SK-N-SH (cell line): Measurements from ENCODE around the gene SOCS2. TPM values are rescaled to one million over a fixed set of nuclear protein-coding genes. Genes with fewer than 3 reads are reported as not detected.
A peak's percentile ranks its signal among the peaks of the same experiment; 100 is the strongest.

Source experiments
- CTCF ChIA-PET: fragments of 300-600, 350-600 bp; formaldehyde crosslinking; extraction: SDS; loops from one replicate; lab custom pipeline; 2021; lab: Yijun Ruan, JAX
- POLR2A ChIA-PET: fragments of 350-600 bp; sonication (Branson Sonifier 250); formaldehyde crosslinking; extraction: SDS; loops from one replicate; lab custom pipeline; 2020; ENCODE audit warnings: antibody characterized with exemption, inconsistent platforms; lab: Yijun Ruan, JAX
- DNase-seq: peaks from one replicate; pipeline ENCODE4 v3.0.0; 2012
- H2AFZ ChIP-seq: fragments of 200-600 bp; sonication (generic); 2 replicates; pipeline ENCODE4 v1.8.1; 2016; ENCODE audit warnings: antibody characterized with exemption, mild to moderate bottlenecking, low read depth
- H3F3A ChIP-seq: fragments of 200-600 bp; sonication (generic); replicated peaks from 2 replicates; pipeline ENCODE3; 2016; ENCODE audit warnings: antibody characterized with exemption, mild to moderate bottlenecking; ENCODE audit not compliant: insufficient read depth
- H3K27ac ChIP-seq, 2 experiments: fragments of 200-500 bp in 1 of 2; fragments of 200-600 bp in 1 of 2; sonication (Bioruptor generic) in 1 of 2; sonication (generic), shearing (Covaris generic) in 1 of 2; 2 replicates each; pipeline versions ENCODE4 v1.5.1 to v1.6.1; 2014 to 2016; ENCODE audit warnings: low read depth in 2 of 2, inconsistent platforms in 1 of 2, low read length in 1 of 2, mild to moderate bottlenecking in 1 of 2, mixed read lengths in 1 of 2
- H3K27me3 ChIP-seq: fragments of 200-600 bp; sonication (generic), shearing (Covaris generic); 2 replicates; pipeline ENCODE4 v1.6.1; 2016; ENCODE audit warnings: mixed run types; ENCODE audit not compliant: insufficient read depth
- H3K36me3 ChIP-seq, 2 experiments: fragments of 200-500 bp in 1 of 2; fragments of 200-600 bp in 1 of 2; sonication (Bioruptor generic) in 1 of 2; sonication (generic) in 1 of 2; replicated peaks in 1 of 2; 2 replicates each; pipeline versions ENCODE3 to v1.5.1; 2014 to 2016; ENCODE audit warnings: low read length in 1 of 2, mild to moderate bottlenecking in 1 of 2; ENCODE audit not compliant: insufficient read depth in 2 of 2, control insufficient read depth in 1 of 2
- H3K4me1 ChIP-seq, 2 experiments: fragments of 200-500 bp in 1 of 2; fragments of 200-600 bp in 1 of 2; sonication (Bioruptor generic) in 1 of 2; sonication (generic), shearing (Covaris generic) in 1 of 2; 2 replicates each; pipeline versions ENCODE4 v1.5.1 to v1.6.1; 2014 to 2016; ENCODE audit warnings: low read depth in 1 of 2, low read length in 1 of 2, mixed run types in 1 of 2; ENCODE audit not compliant: insufficient read depth in 2 of 2, control insufficient read depth in 1 of 2
- H3K4me2 ChIP-seq: fragments of 200-600 bp; sonication (generic), shearing (Covaris generic); 2 replicates; pipeline ENCODE4 v1.6.1; 2017; ENCODE audit warnings: mixed run types
- H3K4me3 ChIP-seq, 2 experiments: fragments of 200-500 bp in 1 of 2; fragments of 200-600 bp in 1 of 2; sonication (Bioruptor generic) in 1 of 2; sonication (generic), shearing (Covaris generic) in 1 of 2; 2 replicates each; pipeline versions ENCODE4 v1.5.1 to v1.8.1; 2014 to 2016; ENCODE audit warnings: low read depth in 2 of 2, inconsistent platforms in 1 of 2, low read length in 1 of 2, mild to moderate bottlenecking in 1 of 2, mixed read lengths in 1 of 2, moderate library complexity in 1 of 2
- H3K79me2 ChIP-seq: fragments of 200-600 bp; sonication (generic); 2 replicates; pipeline ENCODE4 v1.8.1; 2017; ENCODE audit warnings: mild to moderate bottlenecking; ENCODE audit not compliant: insufficient read depth
- H3K9ac ChIP-seq: fragments of 200-600 bp; sonication (generic); 2 replicates; pipeline ENCODE4 v1.6.1; 2017; ENCODE audit warnings: mixed run types
- H3K9me2 ChIP-seq: fragments of 200-600 bp; sonication (generic); 2 replicates; pipeline ENCODE4 v1.6.1; 2017; ENCODE audit warnings: mixed run types
- H3K9me3 ChIP-seq: fragments of 200-600 bp; sonication (generic); 2 replicates; pipeline ENCODE4 v1.6.1; 2017; ENCODE audit warnings: mixed run types, mild to moderate bottlenecking, moderate library complexity
- H4K20me1 ChIP-seq: fragments of 200-600 bp; sonication (generic); 2 replicates; pipeline ENCODE4 v1.6.1; 2017; ENCODE audit warnings: mild to moderate bottlenecking, mixed run types; ENCODE audit not compliant: insufficient read depth
- CHD2 ChIP-seq: fragments of 150-350 bp; IDR thresholded peaks from 2 replicates; pipeline ENCODE4 v1.6.1; 2018; ENCODE audit warnings: low read length; ENCODE audit not compliant: partially characterized antibody
- ELF1 ChIP-seq: IDR thresholded peaks from 2 replicates; pipeline ENCODE4 v1.4.0; 2012
- EP300 ChIP-seq, 2 experiments: IDR thresholded peaks; 2 replicates each; pipeline versions ENCODE4 v1.4.0 to v1.6.1; 2012; ENCODE audit warnings: borderline replicate concordance in 1 of 2, low read depth in 1 of 2, low read length in 1 of 2
- FOSL2 ChIP-seq: IDR thresholded peaks from 2 replicates; pipeline ENCODE4 v1.4.0; 2012; ENCODE audit warnings: low read depth, mild to moderate bottlenecking, moderate library complexity, borderline replicate concordance
- FOXJ3 ChIP-seq: sonication (generic); formaldehyde crosslinking; IDR thresholded peaks from 2 replicates; pipeline ENCODE4 v1.5.1; 2020; ENCODE audit warnings: mild to moderate bottlenecking, missing genetic modification reagents
- FOXM1 ChIP-seq: IDR thresholded peaks from 2 replicates; pipeline ENCODE4 v1.4.0; 2012; ENCODE audit warnings: low read depth, mild to moderate bottlenecking
- JUND ChIP-seq: IDR thresholded peaks from 2 replicates; pipeline ENCODE4 v1.4.0; 2012
- MXI1 ChIP-seq: IDR thresholded peaks from 2 replicates; pipeline ENCODE4 v1.6.1; 2012; ENCODE audit warnings: mild to moderate bottlenecking, low read depth, low read length, improper control_type of control experiment
- NFIC ChIP-seq: IDR thresholded peaks from 2 replicates; pipeline ENCODE4 v1.4.0; 2012; ENCODE audit warnings: borderline replicate concordance
- NRF1 ChIP-seq: IDR thresholded peaks from 2 replicates; pipeline ENCODE4 v1.6.1; 2012; ENCODE audit warnings: low read depth, mild to moderate bottlenecking, low read length
- RAD21 ChIP-seq: IDR thresholded peaks from 2 replicates; pipeline ENCODE4 v1.6.1; 2012; ENCODE audit warnings: mild to moderate bottlenecking, low read length
- RXRA ChIP-seq: IDR thresholded peaks from 2 replicates; pipeline ENCODE4 v1.4.0; 2012; ENCODE audit warnings: low read depth, mild to moderate bottlenecking, borderline replicate concordance
- SMC3 ChIP-seq: IDR thresholded peaks from 2 replicates; pipeline ENCODE4 v1.6.1; 2012; ENCODE audit warnings: low read depth, low read length, improper control_type of control experiment
- TCF12 ChIP-seq: IDR thresholded peaks from 2 replicates; pipeline ENCODE4 v1.4.0; 2012
- TEAD4 ChIP-seq: IDR thresholded peaks from 2 replicates; pipeline ENCODE4 v1.4.0; 2012; ENCODE audit warnings: mild to moderate bottlenecking, borderline replicate concordance; ENCODE audit not compliant: insufficient read depth
- YY1 ChIP-seq: IDR thresholded peaks from 2 replicates; pipeline ENCODE4 v1.4.0; 2012; ENCODE audit warnings: low read depth, mild to moderate bottlenecking
- WGBS: methylation state at CpG from one replicate; pipeline ENCODE4 v1.1.6; 2017; ENCODE audit warnings: low lambda C conversion rate; 5-methylcytosine and 5-hydroxymethylcytosine counted together
- polyA plus RNA-seq, 3 experiments: library from polyadenylated mRNA; depleted of rRNA; stranded (reverse); fragments of >200 nt; gene quantifications; 2 replicates each; pipeline ENCODE4 v1.2.3, GENCODE V29; 2012
- TF ChIP-seq, protein P1 (sequence below): fragments of 150-350 bp; IDR thresholded peaks from 2 replicates; pipeline ENCODE4 v1.6.1; 2017; ENCODE audit warnings: antibody characterized with exemption, low read length, low read depth, borderline replicate concordance
- TF ChIP-seq, protein P2 (sequence below): IDR thresholded peaks from 2 replicates; pipeline ENCODE4 v1.4.0; 2012; ENCODE audit warnings: low read depth, borderline replicate concordance
- TF ChIP-seq, protein P3 (sequence below): IDR thresholded peaks from 2 replicates; pipeline ENCODE4 v1.4.0; 2012; ENCODE audit warnings: low read depth
- TF ChIP-seq, protein P4 (sequence below): IDR thresholded peaks from 2 replicates; pipeline ENCODE4; 2012

SOCS2 gene
- polyA plus RNA-seq, 1 of the 3 experiments (the other 2 are of a cell fraction), result 24.1 TPM

DNA sequence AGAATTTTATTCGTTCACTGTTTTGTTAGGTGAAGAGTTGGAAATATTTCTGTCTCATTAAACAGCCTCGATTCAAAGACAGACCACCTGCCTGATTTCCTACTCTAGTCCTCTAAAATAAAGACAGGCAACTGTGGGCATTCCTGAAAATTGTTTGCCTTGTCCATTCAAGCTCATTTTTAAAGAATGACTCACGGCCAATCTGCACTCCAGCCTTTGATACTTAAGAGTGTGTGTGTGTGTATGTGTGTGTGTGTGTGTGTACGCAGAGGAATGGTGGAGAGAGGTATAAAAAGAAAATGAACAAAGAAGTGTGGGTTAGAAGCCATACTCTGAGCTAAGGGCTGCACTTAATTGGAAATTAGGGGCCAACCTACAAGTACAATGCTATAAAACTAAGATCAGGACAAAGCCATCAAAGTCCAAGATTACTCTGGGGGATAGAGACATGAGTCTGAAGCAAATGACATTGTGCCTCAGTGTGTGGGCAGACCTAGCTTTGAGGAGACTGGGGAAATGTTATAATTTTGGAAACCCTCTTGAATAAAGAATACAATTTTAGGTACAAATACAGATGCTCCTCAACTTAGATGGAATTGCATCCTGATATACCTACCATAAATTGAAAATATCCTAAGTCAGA lies 45.6 kb upstream of the SOCS2 start:
- no peaks in the 10 kb centered on the region for H3K79me2 ChIP-seq
- no peak overlapping the region for H3K9ac ChIP-seq
- no peaks in the 10 kb centered on the region for H3K36me3 ChIP-seq
- CTCF ChIA-PET, result interaction anchor here (0.7 to 7.3 kb wide), 5 partner anchors 16 to 576 kb away, joined by 3 to 46 read pairs (median 3); no protein-coding TSS in a partner anchor
- WGBS, result 20% methylated on average over 4 of the region's 4 CpGs
- 0 out of 2 replicates have a peak, but pooled peaks have one; percentile 13 for TF ChIP-seq YY1
- TF ChIP-seq, protein P1, sequence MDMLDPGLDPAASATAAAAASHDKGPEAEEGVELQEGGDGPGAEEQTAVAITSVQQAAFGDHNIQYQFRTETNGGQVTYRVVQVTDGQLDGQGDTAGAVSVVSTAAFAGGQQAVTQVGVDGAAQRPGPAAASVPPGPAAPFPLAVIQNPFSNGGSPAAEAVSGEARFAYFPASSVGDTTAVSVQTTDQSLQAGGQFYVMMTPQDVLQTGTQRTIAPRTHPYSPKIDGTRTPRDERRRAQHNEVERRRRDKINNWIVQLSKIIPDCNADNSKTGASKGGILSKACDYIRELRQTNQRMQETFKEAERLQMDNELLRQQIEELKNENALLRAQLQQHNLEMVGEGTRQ, result no peak
- TF ChIP-seq RAD21, result no peak
- TF ChIP-seq, protein P2, sequence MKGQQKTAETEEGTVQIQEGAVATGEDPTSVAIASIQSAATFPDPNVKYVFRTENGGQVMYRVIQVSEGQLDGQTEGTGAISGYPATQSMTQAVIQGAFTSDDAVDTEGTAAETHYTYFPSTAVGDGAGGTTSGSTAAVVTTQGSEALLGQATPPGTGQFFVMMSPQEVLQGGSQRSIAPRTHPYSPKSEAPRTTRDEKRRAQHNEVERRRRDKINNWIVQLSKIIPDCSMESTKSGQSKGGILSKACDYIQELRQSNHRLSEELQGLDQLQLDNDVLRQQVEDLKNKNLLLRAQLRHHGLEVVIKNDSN, result no peak
- TF ChIP-seq EP300 (IDR thresholded peaks at IDR 0.05; ENCODE audit: borderline replicate concordance in 1 of 2, low read depth in 1 of 2, low read length in 1 of 2), result no peak
- no peak for TF ChIP-seq MXI1
- TF ChIP-seq CHD2, result no peak
- TF ChIP-seq FOXJ3, result no peak
- TF ChIP-seq, protein P3, sequence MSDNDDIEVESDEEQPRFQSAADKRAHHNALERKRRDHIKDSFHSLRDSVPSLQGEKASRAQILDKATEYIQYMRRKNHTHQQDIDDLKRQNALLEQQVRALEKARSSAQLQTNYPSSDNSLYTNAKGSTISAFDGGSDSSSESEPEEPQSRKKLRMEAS, result peak; percentile 52; the same call in 1 of the 2 replicates
- peak; percentile 93 for TF ChIP-seq JUND
- TF ChIP-seq NFIC, result peak; percentile 19; the same call in 1 of the 2 replicates
- peak; percentile 85 for TF ChIP-seq FOSL2
- TF ChIP-seq ELF1, result no peak
- TF ChIP-seq, protein P4, sequence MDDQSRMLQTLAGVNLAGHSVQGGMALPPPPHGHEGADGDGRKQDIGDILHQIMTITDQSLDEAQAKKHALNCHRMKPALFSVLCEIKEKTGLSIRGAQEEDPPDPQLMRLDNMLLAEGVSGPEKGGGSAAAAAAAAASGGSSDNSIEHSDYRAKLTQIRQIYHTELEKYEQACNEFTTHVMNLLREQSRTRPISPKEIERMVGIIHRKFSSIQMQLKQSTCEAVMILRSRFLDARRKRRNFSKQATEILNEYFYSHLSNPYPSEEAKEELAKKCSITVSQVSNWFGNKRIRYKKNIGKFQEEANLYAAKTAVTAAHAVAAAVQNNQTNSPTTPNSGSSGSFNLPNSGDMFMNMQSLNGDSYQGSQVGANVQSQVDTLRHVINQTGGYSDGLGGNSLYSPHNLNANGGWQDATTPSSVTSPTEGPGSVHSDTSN, result 0 out of 2 replicates have a peak, but pooled peaks have one; percentile 15
- TF ChIP-seq TEAD4, result peak; percentile 39; the same call in 1 of the 2 replicates
- no peak for TF ChIP-seq FOXM1
- no peak for TF ChIP-seq SMC3
- TF ChIP-seq TCF12, result peak; percentile 69
- no peak for TF ChIP-seq NRF1
- TF ChIP-seq RXRA, result no peak
- no peaks in the 10 kb centered on the region; a peak in 1 of 4 replicates for H3K4me1 ChIP-seq
- DNase-seq, result no peak
- no peaks in the 10 kb centered on the region for H3F3A ChIP-seq
- no peak overlapping the region for H2AFZ ChIP-seq
- no peaks in the 10 kb centered on the region for H3K9me2 ChIP-seq
- no peaks in the 10 kb centered on the region for H3K27me3 ChIP-seq
- POLR2A ChIA-PET, result no interaction called here
- H4K20me1 ChIP-seq, result no peaks in the 10 kb centered on the region
- no peak overlapping the region for H3K27ac ChIP-seq
- no peak overlapping the region for H3K4me3 ChIP-seq
- 0 out of 2 replicates have a peak overlapping the region, but pooled peaks have one; percentile 0 for H3K4me2 ChIP-seq
- H3K9me3 ChIP-seq, result no peaks in the 10 kb centered on the region
